IPS-11a (cell line): Measurements from ENCODE around the gene NFS1.

Source experiments
- H3K4me3 ChIP-seq: one replicate; pipeline ENCODE4 v1.5.1; 2013; ENCODE audit warnings: low read depth, low read length, control low read depth

NFS1 gene

DNA sequence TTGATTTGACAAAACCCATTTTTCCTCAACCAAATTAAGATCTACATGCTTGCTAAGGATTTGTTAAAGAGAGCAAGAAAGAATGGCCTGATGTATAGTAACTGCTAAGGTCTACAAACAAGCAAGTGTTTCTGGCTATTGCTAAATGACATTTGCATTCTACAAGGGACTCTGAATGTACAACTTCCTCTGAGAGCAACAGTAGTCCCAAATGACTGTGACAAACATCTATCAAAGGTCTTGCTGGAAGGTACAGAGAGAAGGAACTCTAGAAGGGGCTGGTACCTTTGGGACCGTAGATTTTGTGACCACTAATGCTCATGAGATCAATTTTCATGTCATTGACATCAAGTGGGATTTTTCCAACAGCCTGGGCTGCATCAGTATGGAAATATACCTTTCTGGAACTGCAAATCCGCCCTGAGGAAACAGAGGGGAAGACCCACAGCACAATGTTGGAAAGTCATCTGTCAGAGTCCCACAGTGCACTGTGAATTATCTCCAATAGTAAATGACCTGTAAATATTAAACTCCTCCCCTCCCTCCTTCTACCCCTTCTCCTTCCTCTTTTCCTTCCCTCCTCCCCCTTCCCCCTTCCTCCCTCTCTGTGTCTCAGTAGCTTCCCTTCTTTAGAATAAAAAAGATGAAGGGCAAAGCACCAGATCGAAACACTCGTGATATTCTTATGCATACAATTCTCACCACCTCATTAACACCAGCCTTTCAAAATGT is 18.5 kb downstream of the NFS1 start:
- no peak overlapping the region for H3K4me3 ChIP-seq

DNA sequence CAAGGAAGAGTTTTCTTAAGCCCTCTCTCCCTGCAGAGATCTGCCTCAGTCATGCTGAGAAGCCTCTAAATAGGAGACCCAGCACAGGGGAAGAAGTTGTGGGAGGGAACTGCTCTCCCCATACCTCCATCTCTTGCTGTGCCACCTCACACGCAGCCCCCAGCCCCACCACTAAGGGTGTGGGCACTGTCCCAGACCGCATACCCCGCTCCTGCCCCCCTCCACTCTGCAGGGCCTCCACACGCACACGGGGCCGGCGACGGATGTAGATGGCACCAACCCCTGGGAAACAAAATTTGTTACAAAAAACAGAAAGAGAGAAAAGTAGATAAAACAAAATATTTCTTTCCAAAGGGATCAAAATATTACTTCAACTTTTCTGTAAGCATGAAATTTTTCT is 24.2 kb downstream of the NFS1 start:
- H3K4me3 ChIP-seq, result no peak overlapping the region

DNA sequence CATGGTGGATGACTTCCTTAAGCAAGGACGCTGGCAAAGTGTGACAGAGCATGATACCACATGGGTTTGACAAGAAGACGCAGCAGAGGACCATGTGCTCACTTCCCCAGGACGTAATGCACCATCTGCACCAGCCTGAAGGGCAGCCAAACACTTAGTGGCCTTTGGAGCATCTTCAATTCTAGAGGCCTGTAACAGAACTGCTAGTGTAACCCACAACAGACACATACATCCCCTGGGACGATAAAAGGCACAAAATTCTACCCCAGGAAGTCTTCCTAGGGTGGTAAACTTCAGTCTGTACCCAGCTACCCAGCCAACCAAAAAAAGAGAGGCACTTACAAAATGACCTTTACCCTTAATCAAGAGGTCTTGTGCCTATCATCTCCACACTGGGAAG is 25.3 kb downstream of the NFS1 start:
- H3K4me3 ChIP-seq, result no peak overlapping the region

DNA sequence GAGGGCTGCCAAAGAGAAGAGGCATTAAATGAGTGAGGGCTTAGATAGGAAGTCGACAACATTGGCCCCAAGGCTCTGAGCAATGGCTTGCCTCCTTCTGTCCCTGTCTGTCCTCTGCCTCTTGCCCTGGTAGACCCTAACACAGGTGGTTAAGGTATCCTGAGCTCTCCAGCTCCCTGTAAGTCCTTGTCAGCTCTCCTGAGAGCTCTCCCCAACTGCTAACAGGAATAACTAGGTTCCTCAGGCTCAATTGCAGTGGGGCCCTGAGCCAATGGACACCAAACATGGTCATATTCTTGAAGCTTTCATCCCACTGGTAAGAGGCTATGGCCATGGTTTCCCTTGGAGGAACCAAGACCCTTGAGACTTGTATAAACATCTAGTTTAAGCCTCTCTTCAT is 29.5 kb downstream of the NFS1 start:
- H3K4me3 ChIP-seq, result no peak overlapping the region

DNA sequence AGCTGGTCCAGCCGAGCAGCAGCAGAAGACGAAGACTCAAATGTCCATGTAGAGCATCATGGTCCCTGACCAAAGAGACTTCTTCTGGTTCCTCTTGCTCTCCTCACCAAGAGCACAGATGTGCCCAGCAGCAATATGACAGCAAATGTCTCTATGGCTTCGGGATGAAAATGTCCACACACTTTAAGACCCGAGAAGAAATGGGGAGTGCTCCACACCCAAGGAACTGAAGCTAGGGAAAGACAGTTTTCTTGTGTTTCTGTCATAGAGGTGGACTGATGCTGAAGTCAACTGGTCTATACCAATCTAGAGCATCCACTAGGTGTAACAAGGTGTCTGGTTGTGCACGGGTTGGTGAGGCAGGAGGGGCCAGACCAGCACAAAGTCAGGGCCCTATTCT is 29.9 kb downstream of the NFS1 start:
- no peak overlapping the region for H3K4me3 ChIP-seq

DNA sequence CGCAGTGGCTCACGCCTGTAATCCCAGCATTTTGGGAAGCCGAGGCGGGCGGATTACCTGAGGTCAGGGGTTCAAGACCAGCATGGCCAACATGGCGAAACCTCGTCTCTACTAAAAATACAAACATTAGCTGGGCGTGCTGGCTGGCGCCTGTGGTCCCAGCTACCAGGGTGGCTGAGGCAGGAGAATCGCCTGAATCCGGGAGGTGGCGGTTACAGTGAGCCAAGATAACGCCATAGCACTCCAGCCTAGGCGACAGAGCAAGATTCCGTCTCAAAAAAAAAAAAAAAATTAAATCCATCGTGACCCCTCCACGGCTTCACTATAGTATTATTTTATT is 33.2 kb downstream of the NFS1 start:
- no peak overlapping the region for H3K4me3 ChIP-seq

DNA sequence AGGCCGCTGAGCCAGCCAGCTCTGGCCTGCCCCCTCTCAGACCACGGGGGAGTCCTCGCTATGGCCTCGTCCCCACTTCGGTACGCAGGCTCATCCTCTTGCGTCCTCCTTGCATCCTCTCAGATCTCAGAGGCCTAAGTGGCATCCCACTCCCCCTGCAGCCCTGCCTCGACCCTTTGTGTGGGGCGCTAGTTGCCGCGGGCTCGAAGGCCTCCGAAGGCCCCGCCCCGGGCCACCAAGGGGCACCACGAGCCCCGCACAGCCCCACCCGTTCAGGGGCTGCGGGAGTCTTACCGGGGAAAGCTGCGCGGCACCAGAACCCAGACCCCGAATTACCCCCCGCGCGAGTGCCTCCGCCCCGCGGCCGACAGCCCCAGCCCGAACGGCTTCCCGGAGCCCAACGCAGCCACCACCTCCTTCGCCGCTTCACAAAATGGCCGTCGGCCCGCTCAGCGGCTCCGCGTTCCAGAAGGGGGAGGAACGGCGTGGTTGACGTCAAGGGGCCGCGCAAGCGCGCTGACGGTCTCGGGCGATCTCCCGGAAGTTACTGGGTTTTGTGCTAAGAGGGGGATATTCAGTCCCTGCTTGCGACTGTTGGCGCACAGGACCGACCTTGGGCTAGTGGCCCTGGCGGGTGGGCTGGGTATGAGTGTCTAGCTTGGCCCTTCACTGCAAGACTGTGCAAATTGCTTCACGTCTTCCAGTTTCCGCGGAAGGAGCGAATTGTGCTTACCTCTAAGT is 34.5 kb downstream of the NFS1 start, which contains the start of the genes CPNE1 and RBM12:
Gene CPNE1 (minus strand): TSS at position 435 of the 741 bp plus-strand sequence. CDS start 31,977 bp downstream, outside the sequence.
Gene RBM12 (minus strand): TSS at position 435 of the 741 bp plus-strand sequence. CDS start 9,578 bp downstream, outside the sequence.
- peak within 1 kb of the TSS; percentile 99 for H3K4me3 ChIP-seq

DNA sequence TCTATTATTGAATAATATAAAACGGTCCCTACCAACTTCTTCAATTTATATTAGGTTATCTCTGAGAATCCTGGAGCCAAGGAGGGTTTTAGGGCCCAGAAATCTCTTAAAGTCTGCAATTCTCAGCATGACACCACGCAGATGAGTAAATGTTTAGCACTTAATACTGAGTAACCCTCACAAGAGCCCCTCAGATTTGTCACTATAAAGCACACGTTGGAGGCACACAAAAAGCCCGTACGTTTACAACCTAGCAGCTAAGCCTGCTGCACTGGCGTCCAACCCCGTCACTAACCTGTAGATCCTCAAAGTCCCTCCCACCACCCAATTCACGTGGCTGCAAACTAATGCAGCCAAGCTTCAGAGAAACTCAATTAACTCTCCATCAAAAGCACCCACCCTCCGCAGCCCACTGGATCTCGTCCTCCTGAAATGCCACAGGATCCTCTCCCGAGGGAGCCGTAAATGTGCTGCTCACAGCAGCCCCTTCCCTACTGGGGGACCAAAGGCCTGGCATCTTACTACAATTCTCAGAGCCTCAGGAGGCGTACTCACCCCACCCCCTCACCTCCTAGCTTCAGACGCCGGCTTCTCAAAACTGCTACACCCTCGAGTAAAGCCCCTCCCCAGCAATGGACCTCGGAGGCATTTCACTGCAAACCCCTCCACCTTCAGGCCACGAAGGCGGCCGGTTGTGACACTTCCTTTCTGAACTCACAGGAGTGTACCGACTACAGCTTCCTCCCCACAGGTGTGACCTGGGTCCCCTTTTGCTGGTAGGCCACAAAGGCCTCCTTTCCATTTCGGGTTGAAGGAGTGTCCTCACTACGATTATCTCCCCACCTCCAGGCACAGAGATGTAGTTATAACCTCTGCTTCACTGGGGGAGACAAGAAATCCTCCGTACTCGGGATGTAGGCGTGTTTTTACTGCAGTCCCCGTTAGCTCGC is 35.4 kb downstream of the NFS1 start:
- H3K4me3 ChIP-seq, result peak overlapping the region; percentile 99

DNA sequence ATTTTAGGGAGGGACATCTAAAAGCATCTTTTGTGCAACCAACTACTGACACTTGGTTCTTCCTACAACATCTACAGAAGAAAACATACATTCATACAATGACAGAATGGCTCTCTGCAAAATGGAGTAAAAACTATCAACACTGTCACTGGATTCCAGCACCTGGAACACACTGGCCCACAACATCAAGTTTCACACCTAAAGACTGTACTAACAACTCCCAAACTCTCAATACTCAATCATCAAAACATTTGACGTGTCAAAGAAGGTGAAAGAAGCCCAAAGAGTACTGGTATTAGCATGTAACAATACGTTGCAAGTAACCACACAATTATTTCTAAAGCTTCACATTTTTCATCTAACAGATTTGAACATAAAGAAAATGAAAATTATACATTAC is 36.6 kb downstream of the NFS1 start:
- H3K4me3 ChIP-seq, result peak overlapping the region; percentile 99

DNA sequence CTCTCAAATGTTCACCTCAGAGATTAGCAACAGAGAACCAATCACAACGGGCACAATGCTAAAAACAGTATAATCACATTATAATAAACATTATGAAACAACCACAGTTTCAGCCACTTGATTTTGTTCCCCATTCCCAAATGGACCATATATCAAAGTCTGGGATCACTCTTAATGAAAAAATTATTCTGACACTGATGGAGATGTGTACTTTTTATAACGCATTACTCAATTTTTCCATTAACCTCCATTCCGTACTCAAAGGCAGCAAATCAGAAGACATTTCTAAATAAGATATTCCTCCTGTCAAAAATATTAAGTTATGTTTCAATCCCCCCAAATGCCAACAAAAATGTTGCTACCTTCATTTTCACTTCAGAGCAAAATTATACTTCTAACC is 37.2 kb downstream of the NFS1 start:
- no peak overlapping the region for H3K4me3 ChIP-seq

DNA sequence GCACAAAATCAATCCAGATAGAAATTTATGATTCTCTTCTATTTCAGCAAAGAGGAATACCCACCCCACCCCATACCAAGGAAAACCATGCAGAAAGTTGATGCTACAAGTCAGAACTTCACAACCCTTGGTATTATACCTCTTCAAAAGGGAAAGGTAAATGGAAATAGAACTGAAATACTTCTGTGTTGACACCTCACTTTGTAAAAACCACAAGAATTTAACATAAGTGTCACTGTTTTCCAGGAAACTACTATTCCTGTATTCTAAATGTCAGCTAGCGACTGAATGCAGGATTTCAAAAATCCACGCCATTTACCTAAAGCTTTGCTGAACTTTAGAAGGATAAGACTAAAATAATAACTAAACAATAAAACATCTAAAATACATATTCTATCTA is 38.1 kb downstream of the NFS1 start:
- H3K4me3 ChIP-seq, result no peak overlapping the region

DNA sequence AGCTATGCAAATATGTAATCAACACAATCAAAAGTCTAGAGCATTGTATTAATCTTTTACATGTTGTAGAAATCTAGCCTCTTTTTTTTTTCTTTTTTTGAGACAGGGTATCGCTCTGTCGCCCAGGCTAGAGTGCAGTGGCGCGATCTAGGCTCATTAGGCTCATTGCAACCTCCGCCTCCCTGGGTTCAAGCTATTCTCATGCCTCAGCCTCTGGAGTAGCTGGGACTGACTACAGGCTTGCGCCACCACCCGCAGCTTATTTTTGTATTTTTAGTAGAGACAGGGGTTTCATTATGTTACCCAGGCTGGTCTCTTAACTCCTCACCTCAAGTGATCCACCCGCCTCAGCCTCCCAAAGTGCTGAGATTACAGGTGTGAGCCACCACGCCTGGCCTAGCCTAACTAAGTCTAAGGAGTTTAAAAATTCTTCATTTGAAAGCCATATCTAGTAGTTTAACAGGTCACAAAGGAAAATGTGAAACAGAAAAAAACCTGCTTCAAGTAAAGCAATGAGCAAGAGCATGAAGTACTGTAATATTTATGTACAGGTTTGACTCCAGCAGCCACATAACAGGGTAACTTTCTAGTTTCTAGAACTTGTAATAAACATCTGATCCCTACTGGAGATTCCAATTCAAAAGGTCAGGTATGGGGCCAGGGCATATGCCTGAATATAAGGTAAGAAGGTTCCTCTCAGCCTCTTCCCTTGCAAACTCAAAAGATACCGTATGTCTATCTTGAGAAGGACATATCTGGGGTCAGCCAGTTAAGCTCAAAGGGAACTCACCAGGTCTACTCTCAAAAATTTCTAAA is 38.8 kb downstream of the NFS1 start:
- H3K4me3 ChIP-seq, result no peak overlapping the region

DNA sequence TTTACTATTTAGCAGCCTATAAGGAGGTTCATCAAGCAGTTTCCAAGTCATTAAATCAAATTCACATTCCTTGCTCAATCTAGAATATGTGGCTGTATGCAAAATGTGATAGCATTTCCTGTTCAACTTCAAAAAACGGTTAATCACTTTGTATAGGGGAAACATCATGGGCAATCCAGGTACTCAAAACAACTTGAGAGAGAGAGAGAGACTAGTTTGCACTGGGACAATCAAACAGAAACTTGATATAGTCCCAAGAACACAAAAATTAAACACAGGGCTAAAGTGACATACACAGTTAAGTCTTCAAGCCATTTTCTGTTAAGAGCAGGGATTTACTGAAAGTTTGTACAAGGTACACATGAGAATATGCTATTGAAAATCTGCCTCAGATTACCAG is 41.9 kb downstream of the NFS1 start:
- H3K4me3 ChIP-seq, result no peak overlapping the region

DNA sequence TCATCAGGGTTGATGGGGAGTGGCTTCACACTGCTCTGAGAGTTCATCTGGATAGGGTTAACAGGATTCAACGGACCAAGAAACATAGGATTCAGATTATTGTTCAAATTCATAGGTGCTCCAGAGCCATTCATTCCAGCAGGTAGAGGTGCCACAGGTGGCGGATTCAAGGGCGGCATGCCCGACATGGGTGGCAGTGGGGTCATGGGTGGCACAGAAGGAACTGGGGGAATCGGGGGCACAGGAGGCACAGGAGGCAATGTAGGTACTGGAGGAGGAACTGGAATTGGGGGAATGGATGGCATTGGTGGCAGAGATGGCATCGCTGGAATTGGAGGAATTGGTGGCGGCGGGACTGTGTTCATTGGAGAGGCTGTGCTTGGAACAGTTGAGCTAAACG is 44.7 kb downstream of the NFS1 start:
- no peak overlapping the region for H3K4me3 ChIP-seq

DNA sequence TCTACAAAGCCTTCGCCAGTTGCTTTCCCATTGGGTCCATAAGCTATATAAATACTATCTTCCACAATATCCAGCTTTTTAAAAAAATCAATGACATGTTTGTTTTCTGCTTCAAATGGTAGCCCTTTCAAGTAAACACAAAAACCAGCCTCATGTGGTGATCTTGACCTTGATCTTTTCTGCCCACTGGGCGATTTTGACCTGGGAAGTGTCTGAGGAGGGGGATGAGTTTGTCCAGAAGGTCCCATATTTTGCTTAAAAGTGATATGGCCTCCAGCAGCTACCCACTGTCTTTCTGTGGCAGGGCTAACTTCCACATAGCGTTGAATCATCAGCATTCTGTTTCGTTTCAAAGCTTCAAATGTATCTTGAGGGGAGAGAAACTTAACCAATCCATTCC is 45.3 kb downstream of the NFS1 start:
- no peak overlapping the region for H3K4me3 ChIP-seq

DNA sequence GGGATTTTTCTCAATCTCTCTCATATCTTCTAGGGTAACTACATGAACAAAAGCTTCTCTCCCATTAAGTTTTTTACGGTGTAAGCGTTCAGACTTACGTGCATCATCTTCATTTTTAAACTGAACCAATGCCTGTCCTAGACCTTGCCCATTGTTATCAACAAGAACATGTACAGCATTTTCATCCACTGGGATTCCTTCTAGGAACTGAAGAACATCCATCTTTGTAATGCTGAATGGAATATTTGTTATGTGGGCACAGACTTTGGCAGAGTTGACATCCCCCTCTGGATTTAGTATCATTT is 45.8 kb downstream of the NFS1 start:
- no peak overlapping the region for H3K4me3 ChIP-seq

DNA sequence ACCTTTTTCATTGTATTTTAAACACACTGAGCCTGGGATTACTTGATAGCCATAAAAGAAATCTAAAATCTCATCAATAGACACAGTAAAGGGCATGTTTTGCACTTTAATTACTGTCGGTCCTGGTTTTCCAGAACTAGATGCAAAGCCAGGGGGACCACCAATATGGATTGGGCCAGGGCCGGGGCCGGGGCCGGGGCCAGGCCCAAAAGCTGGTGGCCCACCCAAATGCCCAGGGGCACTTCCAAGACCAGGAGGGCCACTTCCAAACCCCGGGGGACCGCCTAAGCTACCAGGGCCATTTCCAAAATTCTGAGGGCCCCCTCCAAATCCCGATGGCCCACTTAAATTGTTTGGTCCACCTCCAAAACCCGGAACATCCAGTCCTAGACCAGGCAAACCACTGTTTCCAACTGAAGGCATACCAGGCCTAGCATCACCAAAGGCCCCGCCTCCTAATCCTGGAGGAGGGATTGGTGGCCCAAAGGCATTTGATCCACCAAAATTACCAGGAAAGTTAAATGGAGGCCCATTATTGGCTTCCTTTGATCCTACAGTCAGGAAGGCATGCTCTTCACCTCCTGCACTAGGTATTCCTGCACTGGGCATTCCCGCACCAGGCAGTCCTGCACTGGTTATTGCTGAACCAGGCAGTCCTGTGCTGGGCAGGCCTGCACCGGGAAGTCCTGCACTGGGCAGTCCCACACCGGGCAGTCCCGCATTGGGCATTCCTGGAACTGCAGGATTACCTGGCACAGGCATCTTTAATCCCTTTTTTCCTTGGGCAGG is 46.3 kb downstream of the NFS1 start:
- no peak overlapping the region for H3K4me3 ChIP-seq

DNA sequence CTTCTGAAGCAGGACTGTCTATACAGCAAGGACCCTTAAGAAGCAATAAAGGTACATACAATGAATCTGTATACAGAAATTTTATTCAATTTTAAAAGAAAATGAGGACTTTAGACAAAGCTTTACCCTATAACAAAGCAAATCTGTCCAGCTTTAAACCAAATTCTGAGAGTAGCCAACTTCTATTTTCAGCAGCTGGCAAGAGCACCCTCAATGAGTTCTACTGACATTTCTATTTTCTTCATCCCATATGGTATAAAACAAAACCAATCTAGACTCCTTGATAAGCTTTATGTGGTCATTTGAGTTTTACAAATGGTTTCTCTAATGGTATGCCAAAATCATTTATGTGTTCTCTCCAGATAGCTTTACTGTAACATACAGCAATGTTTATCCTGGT is 47.2 kb downstream of the NFS1 start:
- no peak overlapping the region for H3K4me3 ChIP-seq

DNA sequence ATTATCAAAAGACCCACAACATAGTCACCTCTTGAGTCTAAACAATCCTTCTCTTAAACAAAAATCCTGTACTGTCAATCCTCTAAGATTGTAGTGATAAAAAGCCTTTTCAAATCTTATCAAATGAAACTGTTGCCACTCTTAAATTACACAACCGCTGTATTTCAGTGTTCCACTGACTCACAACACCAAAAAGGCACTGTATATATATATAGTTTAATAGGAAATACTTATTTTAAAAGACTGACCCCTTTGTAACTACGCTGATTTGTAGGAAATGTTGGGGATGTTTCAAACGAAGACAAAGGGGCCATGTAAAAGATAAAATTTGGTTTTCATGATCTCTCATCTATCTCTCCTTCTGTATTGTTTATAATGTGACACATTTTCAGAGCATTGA is 48.5 kb downstream of the NFS1 start:
- H3K4me3 ChIP-seq, result no peak overlapping the region

DNA sequence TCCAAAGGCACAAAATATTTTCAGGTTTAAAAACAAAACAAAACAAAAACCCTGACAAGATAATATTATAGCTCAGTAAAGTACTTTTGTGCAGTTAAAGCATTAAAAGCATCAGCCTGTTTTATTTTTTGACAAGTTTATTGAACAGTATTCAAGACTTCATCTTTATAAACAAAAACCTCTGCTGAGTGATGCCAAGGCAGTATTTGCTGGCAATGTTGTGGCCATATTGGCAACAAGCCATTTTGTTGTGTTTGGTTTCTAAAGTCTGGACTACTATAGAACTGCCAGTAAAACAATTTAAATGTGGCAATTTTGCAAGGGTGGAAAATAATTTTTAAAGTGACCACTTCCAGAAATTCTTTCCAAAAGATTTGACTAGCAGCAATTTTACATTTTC is 50.3 kb downstream of the NFS1 start:
- H3K4me3 ChIP-seq, result no peak overlapping the region
